DMS114 treated with DMSO at 0.1 percent for 48 hours (cell line): Measurements from ENCODE around the gene HIVEP3.

ENCODE experiments used
- DNase-seq: peaks from one replicate; lab custom pipeline; 2025; ENCODE audit not compliant: unreplicated experiment; lab: John Stamatoyannopoulos, UW

HIVEP3 gene

DNA sequence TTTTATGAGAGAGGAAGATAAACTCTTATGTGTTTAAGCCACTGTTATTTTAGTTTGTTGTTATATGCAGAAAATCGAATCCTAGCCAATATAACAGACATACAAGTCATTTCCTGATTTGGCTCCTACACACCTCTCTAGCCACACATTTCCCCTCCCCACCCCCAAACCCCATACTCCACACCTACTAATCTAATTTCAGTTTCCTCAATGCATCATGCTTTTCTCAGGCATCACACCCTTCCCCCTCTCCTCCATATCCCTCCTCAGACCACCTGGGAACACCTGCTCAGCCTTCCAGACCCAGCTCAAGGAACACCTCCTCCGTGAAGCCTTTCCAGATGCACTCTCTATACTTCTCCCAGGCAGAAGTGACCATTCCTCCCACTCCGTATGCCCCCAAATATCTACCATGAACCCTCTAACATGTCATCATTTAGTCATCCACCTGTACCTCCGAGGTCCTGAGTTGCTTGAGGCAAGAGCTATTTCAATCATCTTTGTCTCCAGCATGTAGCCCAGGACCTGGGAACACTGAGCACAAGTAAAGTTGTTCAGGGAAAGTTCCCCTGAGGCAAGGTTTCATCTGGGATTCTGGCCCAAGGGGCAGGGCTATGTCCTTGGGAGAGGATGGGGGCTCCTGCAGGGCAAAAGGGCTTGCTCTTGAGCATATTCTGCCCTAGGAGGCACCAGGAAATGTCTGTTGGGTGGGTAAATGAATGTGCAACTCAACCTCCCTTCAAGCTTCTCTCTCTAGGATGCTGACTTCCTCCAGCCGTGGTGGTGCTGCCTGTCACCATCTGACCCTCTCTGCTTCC is 126.8 kb downstream of the HIVEP3 start:
- no peak for DNase-seq

DNA sequence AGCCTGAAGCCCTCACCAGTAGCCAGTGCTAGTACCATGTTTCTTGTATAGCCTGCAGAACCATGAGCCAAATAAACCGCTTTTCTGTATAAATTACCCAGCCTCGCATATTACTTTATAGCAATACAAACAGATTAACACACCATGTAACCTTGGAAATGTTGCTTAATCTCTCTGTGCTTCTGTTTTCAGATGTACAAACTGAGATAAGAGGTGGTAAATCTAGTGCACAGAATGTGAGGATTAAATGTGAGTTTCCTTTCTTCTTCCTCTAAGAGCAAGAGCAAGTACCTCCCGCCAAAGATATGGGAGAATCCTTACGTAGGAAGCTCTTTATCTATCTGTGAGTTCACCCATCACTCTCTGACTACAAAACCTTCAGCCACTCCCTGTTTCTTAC is 128.4 kb downstream of the HIVEP3 start:
- no peak for DNase-seq

DNA sequence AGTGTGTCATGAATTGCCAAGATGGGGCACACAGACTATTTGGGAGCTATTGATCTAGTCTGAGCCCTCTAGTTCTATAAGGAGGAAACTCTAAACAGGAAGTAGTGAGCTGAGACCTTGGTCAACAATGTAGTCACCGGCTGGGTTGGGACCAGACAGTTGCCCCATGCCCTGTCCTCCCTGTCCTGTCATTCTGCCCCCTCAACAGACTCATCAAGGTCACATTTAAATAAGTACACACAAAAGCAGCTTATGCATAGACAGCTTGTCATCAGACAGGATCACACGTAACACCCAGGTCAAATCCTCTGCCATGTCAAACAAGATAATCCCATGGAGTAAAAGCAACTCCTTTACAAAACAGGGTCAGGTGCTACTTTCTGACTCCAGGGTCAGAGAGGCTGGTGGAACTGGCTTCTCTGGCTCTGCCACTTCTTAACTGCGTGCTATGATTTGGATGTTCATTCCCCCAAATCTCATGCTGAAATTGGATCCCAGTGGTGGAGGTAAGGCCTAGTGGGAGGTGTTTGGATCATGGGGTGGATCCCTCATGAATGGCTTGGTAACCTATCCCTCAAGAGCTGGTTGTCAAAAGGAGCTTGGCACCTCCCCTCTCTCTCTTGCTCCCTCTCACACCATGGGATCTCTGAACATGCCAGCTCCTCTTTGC is 128.9 kb downstream of the HIVEP3 start:
- DNase-seq = no peak

DNA sequence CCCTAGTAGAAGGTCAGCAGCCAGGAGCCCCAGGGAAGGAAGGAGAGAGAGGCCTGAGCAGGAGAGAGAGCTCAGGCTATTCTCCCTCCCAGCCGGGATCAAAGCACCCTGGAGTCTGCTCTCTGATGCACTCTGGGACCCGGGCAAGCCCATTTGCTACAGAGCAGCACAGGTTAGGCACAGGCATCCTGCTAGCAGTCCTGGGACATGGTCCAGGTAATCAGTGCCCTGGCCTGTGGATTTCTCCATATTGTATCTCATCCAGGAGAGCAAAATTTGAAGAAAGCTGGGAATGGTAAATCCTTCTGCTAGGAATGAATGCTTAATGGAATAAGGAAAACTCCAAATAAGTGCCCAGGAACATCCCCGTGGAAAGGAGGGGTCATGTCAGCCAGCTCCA is 130.3 kb downstream of the HIVEP3 start:
- DNase-seq = no peak

DNA sequence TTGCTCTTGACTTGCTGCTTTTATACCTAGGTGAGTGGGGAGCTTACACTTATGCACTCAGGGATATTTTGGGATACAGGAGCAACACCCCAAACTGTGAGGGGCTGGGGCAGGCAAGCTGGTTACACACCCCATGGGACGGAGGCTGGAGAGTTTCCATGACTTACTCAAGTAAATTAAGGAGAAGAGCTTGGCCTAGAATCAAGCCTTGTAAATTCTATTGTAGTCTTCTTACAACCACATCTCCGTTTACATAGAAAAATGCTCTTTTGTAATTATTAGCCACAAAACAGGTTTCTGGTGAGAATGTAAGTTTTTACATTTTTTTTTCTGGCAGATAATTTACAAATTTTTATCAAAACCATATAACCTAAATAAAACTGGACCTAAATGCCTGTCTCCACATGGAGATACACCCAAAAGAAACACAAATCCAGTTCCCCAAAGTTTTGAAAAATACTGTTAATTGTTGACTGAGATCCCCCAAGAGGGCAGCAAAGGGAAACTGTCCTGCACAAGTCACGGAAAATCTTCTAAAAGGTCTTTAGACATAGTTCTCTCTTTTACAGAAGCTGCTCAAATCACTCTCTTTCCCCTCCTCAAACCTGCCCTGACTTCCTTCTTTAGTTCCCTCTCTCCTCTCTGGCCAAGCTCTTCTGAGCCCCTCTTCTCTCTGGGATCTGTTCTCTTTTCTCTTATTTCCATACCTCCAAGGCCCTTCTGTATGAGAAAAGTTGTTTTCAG is 134.0 kb downstream of the HIVEP3 start:
- no peak for DNase-seq

DNA sequence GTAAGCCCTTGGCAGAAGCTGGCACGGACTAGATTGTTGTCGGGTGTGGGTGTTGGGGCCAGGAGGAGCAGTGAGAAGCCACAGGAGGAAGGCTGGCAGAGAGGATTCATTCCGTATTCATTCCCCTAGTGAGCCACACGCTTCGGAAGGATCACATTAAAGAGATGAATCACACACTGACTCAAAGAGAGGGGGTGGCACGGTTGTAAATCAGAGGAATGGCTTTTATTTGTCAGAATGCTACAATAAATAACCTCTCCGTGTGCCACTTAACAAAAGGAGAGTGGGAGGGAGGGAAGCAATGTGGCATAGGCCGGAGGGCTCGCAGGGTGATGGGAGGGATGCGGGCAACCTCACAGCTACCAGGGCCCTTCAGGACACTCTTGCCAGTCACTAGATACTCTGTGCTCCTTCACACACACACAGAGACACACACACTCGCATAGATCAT is 135.5 kb downstream of the HIVEP3 start:
- DNase-seq = no peak

DNA sequence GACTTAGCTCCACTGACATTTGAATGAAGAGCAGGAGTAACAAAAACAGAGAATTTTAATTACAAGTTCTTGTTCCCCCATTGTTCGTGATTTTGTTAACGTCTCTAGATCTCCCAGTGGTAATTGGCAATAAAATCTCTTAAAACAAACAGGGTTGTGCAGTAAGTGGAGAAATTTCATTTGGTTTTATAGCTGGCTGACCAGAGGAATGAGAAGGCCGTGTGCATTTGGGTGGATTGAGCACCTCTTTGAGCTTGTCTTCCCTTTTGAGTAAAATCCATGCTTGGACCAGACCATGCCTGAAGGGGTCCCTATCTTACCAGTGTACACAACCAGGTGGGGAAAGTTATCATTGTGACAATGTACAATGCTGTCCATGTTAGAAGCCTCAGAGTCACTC is 137.8 kb downstream of the HIVEP3 start:
- no peak for DNase-seq

DNA sequence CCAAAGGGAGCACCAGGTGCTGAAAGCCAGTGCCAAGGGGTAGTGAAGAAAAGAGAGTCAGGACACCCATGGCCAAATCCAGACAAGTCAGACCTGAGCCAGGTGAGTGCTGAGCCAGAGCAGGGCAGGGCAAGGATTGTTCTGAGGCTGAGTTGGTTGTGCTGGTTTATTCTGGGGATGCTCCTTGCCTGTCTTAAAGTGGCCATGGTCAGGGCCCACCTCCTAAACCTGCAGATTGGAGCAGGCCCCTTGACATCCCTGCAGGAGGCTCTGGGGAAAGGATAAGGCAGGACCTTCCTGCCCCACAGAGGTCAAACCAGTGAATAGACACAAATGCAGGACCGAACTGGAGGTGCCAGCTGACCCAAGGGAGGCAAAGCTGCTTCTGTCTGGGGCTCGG is 138.4 kb downstream of the HIVEP3 start:
- DNase-seq = no peak

DNA sequence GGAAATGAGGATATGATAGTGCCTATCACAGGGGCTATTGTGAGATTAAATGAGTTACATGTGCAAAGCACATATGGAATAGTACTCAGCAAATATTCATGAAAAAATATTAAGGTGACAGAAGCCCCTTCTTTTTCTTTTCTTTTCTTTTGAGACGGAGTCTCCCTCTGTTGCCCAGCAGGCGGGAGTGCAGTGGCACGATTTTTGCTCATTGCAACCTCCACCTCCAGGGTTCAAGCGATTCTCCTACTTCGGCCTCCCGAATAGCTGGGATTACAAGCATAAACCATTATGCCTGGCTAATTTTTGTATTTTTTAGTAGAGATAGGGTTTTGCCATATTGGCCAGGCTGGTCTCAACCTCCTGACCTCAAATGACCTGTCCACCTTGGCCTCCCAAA is 139.4 kb downstream of the HIVEP3 start:
- no peak for DNase-seq

DNA sequence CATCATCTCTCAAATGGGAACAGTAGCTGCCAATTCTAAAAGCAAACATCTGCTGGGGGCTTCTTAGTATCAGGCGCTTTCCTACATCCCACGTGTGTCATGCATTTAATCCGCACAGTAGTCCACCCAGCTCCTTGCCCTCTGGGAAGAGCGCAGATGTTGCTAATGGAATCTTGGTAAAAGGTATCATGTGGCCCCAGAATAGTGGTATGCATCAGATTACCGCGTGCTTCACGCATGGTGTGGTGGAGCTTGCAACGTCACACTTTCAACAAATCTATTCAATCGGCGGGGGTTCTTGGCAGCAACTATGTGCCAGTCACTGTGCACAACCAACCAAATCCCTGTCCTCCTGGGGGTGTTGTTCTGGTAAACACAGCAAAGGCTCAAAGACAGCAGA is 141.0 kb downstream of the HIVEP3 start:
- DNase-seq = no peak

DNA sequence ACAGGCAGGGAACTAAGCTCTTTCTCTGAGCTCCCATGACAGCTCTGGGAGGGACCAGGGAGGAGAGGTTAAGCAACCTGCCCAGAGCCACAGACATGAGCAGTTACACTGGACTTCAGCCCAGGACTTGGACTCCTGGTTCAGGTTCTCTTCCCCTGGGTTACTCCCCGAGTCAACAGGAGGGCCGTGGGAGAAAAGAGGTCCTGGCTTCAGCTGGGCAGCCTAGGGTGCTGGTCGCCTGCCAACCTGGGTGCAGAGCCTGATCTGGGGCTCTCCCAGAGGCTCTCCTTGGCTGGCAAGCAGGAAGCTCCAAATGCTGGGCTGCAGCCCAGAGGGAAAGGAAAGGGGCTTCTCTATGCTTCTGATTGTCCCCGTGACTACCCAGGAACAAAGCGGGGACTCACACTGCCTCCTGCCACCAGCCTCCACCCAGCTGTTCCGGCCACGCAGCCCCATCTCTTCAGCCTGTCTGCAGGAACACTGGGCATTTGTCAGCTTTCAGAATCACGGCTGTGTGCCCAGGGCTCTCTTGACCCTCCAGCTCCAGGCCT is 141.8 kb downstream of the HIVEP3 start:
- DNase-seq = no peak

DNA sequence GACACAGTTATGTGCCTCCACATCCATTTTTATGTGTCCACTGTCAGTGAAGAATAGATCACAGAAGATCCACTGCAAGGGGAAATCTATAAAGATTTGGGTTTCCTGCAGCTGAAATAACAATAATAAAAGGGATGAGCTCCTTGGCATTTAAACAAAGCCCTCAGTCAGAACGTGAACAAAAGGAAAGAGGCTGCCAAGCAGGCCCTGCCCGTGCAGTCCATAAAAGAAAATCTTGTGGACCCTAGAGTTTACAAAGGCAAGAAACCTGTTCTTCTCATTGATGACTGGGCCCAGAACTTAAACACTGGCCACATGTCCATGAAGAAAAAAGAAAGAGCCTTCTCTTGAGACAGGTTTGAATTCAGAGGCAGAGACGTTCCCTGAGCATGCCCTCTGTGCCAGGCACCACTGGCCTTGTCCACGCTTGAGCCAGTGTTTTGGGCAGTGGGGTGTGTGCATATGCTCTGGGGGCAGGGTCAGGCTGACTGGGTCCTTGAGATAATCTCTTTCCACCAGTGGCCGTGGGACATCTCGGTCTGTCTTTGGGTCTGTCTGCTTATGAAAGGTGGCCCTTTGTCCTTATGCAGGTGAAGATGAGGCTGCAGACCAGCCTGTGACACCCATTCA is 142.7 kb downstream of the HIVEP3 start:
- DNase-seq = no peak

DNA sequence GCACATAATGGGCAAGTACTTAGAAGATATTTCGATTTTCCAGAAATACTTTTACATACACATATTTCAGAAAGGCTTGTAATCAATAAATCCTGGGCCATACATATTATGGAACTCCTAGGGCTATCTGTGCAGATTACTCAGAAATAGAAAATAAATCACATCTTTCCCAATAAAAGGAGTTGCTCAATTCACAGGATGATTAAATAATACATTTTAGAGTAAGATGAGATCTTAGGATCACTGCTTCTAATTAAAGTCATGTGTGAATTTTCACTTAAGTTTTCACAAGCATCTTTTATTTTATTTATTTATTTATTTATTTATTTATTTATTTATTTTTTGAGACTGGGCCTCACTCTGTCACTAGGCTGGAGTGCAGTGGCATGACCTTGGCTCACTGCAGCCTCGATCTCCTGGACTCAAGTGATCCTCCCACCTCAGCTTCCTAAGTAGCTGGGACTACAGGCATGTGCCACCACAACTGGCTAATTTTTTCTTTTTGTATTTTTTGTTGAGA is 144.2 kb downstream of the HIVEP3 start:
- DNase-seq = no peak

DNA sequence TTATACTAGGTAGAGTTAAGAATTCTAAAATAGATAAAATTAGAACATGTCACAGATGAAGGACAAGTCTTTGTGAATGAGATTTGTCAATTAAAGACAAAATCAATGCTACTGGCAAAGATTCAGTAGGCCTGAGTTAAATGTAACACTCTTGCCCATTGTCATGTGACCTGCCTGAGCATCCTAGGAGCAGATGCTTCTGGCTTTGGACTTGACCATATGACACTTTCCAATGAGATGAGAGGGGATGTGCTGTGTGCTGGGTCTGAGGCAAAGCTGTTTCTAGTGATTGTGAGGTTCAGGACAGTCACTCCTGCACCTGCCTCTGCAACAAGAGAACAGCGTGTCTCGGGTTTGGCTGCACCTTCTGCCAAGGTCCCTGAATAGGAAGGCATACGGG is 144.9 kb downstream of the HIVEP3 start:
- DNase-seq = no peak

DNA sequence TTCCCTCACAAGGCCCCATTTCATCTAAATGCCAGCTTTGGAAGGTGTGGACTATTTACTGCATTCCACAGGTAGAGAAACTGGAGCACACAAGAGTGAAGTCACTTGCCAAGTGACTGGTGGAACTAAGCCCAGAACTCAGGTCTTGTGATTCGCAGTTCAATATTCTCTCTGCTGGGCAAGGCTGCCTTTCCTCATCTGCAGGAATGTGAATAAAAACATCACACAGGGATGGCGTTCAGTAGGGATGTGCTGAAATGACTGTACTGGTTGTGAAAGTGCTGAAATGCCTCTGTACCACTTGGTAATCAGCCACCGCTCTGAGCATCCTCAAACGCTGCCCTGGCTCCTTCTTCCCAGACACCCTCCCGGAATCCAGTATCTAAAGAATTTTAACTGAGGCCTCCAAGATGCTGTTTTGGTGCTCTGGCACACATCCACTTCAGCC is 145.6 kb downstream of the HIVEP3 start:
- DNase-seq = no peak

DNA sequence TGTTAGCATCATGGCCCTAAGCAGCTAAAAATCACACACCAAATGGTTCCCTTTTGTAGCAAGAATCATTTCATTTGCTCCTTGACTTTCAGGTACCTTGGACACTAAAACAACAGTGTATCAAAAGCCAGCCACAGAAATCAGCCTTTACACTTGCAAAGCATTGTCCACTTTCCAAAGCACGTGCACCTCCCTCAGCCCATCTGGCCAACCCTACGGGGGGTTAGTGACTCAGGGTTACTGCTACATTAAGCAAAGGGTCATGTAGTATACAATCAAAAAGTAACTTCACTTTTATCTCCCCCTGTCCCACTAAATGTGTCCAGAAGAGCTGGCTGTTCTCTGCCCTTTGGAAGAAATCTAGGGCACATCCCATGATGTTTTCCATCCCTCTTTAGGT is 149.7 kb downstream of the HIVEP3 start:
- DNase-seq = no peak

DNA sequence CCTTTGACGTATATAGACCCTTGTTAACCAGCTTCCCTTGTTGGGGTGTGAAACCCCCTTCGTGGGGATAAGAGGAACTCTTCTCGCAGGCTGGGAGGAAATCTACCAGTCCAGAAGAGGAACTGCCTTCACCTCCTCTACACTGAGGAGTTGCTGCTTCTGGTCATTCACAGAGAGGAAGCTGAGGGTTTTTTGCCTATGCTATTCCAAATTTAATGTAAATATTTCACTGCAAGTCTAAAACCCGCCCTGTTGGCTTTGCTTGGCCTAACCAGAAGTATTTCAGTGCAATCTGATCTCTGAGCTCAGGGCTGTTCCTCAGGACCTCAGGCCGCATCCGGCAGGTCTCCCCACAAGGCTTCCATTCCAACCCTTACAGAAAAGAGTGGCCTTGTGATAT is 150.1 kb downstream of the HIVEP3 start:
- DNase-seq = no peak

DNA sequence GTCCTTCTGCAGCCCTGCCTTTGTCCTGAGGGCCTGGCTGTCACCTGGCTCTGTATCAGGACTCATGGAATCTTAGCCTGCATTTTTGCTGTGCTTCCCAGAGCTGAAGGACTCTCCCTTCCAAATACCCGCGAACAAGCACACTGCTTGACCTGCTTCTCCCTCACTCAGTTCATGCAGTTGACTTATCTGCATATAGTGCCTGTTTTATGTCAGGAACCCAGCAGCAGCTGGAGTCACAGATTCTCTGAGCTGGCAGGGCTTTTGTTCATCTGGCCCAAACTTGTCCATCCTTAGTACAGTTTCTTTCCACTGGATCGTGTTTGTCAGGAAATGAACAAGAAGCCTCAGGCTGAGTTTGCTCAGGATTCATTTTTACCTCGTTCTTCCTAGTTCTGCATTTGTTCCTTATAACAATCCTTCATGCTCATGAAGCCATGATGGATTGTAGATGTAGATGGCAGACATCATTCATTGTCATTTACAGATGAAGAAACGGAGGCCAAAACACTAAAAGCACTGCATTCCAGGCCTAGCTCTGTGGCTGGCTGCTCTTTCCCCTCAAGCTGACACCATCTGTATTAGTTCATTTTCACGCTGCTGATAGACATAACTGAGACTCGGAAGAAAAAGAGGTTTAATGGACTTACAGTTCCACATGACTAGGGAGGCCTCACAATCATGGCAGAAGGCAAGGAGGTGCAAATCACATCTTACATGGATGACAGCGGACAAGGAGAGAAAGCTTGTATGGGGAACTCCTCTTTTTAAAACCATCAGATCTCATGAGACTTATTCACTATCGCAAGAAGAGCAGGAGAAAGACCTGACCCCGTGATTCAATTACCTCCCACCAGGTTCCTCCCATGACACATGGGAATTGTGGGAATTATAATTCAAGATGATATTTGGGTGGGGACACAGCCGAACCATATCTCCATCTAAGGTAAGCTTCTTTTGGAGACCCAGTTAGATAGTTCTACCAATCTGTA is 150.9 kb downstream of the HIVEP3 start:
- DNase-seq = no peak

DNA sequence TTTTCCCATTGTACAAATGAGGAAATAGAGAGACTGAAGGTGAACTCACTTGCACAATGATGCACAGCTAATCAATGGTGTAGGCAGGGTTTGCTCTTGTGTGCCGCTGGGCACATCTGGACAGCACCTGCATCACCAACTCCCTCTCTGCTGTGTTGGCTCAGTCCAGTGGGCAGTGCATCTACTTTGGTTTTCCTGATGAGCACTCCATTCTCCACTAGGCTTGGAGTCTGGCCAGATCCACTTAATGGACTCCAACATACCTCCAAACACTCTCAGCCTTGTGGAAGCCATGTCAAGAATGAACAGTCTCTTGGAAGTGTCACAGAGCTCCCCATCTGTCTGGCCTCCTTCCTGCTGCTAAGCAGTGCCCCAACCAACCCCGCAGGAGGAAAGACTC is 152.2 kb downstream of the HIVEP3 start:
- no peak for DNase-seq

DNA sequence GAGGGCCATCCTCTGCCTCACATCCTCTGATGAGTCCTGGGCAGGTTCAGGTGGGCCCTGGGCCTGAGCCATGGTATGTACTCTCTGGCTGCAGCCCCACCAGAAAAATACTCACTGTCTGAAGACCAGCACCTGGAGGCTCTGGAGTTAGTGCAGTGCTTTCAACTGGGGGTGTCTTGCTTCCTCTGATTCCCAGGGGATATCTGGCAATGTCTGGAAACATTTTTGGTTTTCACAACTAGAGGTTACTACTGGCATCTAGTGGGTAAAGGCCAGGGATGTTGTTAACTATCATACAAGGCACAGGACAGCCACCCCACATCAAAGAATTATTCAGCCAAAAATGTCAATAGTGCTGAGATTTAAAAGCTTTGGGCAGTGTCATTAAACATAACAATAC is 152.7 kb downstream of the HIVEP3 start:
- no peak for DNase-seq
